H1 (cell line): Measurements from ENCODE around the gene CFAP157. TPM values are rescaled to one million over a fixed set of nuclear protein-coding genes. Genes with fewer than 3 reads are reported as not detected.

ENCODE experiments used
- EZH2 ChIP-seq: fragments of 200-600 bp; sonication (generic); IDR thresholded peaks from 2 replicates; pipeline ENCODE4 v1.7.1; 2012; ENCODE audit warnings: low read depth, mild to moderate bottlenecking, moderate library complexity, low read length, inconsistent platforms; ENCODE audit not compliant: severe bottlenecking
- KDM1A ChIP-seq: fragments of 200-600, 300-600 bp; sonication (generic); IDR thresholded peaks from 2 replicates; pipeline ENCODE4 v1.7.1; 2016; ENCODE audit warnings: mild to moderate bottlenecking, low read length, borderline replicate concordance
- RXRA ChIP-seq: IDR thresholded peaks from 2 replicates; pipeline ENCODE4 v1.6.1; 2011; ENCODE audit warnings: low read depth, mild to moderate bottlenecking, low read length, moderate library complexity; ENCODE audit not compliant: insufficient read depth
- YY1 ChIP-seq: IDR thresholded peaks from 2 replicates; pipeline ENCODE4 v1.6.1; 2011; ENCODE audit warnings: low read depth, mild to moderate bottlenecking, low read length
- polyA plus RNA-seq, 7 experiments: library from polyadenylated mRNA; depleted of rRNA in 3 of 7; stranded (reverse) in 5 of 7; unstranded in 2 of 7; fragments of >200 nt in 5 of 7; fragments of 200-250 nt in 2 of 7; gene quantifications; 1 replicate in 5 of 7; 2 replicates in 1 of 7; 4 replicates in 1 of 7; pipeline versions ENCODE4 v1.2.1 to v1.2.3, GENCODE V29; 2011 to 2013; ENCODE audit warnings: missing spikeins in 2 of 7, mixed read lengths in 2 of 7
- total RNA-seq: library from RNA; stranded (reverse); fragmentation: NEBNext Ultra II Directional; extraction: Animal tissue kit (Norgen Biotek cat#: 25700); gene quantifications from 2 replicates; pipeline ENCODE4 v1.2.1, GENCODE V29; 2021
- TF ChIP-seq, protein P1 (sequence below): IDR thresholded peaks from 2 replicates; pipeline ENCODE4 v1.6.1; 2012; ENCODE audit warnings: low read length, inconsistent platforms

The CFAP157 gene
- total and polyA plus RNA-seq, 2 of the 8 experiments (the other 6 are each of a cell fraction or from before 2014, with no cell fraction given): not detected

DNA sequence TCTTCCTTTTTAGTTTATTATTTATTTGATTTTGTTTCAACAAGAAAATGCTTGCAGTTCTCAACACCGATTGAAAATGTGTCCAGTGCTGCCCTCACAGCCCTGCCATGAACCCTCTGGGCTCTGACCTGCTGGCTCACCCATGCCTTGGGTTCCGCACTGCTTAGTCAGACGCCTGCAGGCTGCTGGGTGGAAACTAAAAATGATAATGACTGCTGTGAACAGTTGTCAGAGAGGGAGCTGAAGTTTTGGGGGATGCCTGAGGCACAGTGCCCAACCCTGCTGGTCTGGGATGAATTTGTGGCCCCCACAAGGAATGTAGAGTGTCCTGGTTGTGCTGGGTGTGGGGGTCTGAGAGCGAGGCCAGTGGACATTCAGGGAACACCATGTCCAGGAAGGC is 22.2 kb upstream of the CFAP157 start (continued):
- TF ChIP-seq EZH2 (no peak), RXRA (no peak), YY1 (no peak), KDM1A (no peak)
- TF ChIP-seq, protein P1, sequence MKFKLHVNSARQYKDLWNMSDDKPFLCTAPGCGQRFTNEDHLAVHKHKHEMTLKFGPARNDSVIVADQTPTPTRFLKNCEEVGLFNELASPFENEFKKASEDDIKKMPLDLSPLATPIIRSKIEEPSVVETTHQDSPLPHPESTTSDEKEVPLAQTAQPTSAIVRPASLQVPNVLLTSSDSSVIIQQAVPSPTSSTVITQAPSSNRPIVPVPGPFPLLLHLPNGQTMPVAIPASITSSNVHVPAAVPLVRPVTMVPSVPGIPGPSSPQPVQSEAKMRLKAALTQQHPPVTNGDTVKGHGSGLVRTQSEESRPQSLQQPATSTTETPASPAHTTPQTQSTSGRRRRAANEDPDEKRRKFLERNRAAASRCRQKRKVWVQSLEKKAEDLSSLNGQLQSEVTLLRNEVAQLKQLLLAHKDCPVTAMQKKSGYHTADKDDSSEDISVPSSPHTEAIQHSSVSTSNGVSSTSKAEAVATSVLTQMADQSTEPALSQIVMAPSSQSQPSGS: no peak
